ENCODE measurements around the gene TMEM232. TPM values are rescaled to one million over a fixed set of nuclear protein-coding genes. Genes with fewer than 3 reads are reported as not detected.

Gene TMEM232
- total and polyA plus RNA-seq, 2 experiments from 2014 or later: 1.3 to 1.9 TPM

- no peak for TF ChIP-seq ETS1 (IDR thresholded peaks at IDR 0.05)
- TF ChIP-seq POLR2AphosphoS5 (IDR thresholded peaks at IDR 0.05; ENCODE audit: low read depth): no peak
- no peak for TF ChIP-seq STAT1 (IDR thresholded peaks at IDR 0.05; ENCODE audit: unreplicated experiment)
- TF ChIP-seq EZH2 (IDR thresholded peaks at IDR 0.05; ENCODE audit: low read depth, unreplicated experiment): no peak
- TF ChIP-seq, protein P1, sequence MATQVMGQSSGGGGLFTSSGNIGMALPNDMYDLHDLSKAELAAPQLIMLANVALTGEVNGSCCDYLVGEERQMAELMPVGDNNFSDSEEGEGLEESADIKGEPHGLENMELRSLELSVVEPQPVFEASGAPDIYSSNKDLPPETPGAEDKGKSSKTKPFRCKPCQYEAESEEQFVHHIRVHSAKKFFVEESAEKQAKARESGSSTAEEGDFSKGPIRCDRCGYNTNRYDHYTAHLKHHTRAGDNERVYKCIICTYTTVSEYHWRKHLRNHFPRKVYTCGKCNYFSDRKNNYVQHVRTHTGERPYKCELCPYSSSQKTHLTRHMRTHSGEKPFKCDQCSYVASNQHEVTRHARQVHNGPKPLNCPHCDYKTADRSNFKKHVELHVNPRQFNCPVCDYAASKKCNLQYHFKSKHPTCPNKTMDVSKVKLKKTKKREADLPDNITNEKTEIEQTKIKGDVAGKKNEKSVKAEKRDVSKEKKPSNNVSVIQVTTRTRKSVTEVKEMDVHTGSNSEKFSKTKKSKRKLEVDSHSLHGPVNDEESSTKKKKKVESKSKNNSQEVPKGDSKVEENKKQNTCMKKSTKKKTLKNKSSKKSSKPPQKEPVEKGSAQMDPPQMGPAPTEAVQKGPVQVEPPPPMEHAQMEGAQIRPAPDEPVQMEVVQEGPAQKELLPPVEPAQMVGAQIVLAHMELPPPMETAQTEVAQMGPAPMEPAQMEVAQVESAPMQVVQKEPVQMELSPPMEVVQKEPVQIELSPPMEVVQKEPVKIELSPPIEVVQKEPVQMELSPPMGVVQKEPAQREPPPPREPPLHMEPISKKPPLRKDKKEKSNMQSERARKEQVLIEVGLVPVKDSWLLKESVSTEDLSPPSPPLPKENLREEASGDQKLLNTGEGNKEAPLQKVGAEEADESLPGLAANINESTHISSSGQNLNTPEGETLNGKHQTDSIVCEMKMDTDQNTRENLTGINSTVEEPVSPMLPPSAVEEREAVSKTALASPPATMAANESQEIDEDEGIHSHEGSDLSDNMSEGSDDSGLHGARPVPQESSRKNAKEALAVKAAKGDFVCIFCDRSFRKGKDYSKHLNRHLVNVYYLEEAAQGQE (IDR thresholded peaks at IDR 0.05; ENCODE audit: unreplicated experiment): no peak
- TF ChIP-seq ZNF331 (CRISPR knock-in tag; IDR thresholded peaks at IDR 0.05; ENCODE audit: low read depth): no peak
- no peak for TF ChIP-seq ZNF114 (CRISPR knock-in tag; IDR thresholded peaks at IDR 0.05)
- TF ChIP-seq NANOG (IDR thresholded peaks at IDR 0.05; ENCODE audit: borderline replicate concordance): no peak
- TF ChIP-seq CTCF (conservative IDR thresholded peaks at IDR 0.05; ENCODE audit: low read depth in 2 of 2): no peak
- TF ChIP-seq JUNB (IDR thresholded peaks at IDR 0.05; ENCODE audit: unreplicated experiment): no peak
These were observed 230.2 kb downstream of the TMEM232 start (continued) for GRCh38 chr5:110496276-110496675.

- Histone ChIP-seq H3K27ac (ENCODE audit: low read depth) (no peak overlapping the region), H3K79me2 (replicated peaks; ENCODE audit: insufficient read depth) (no peaks in the 10 kb centered on the region), H3F3A (replicated peaks; ENCODE audit: low read depth) (no peaks in the 10 kb centered on the region), H2AFZ (no peak overlapping the region), H4K20me1 (replicated peaks; ENCODE audit: insufficient read depth) (no peaks in the 10 kb centered on the region), H3K27me3 (ENCODE audit: insufficient read depth) (no peaks in the 10 kb centered on the region), H3K4me1 (ENCODE audit: insufficient read depth) (0 out of 2 replicates have a peak, but pooled peaks cover 2% of the 10 kb centered on the region), H3K4me3 (no peak overlapping the region), H3K9me2 (ENCODE audit: insufficient read depth) (no peaks in the 10 kb centered on the region), H3K36me3 (ENCODE audit: insufficient read depth) (no peaks in the 10 kb centered on the region), H3K4me2 (no peak overlapping the region)
- Mint-ChIP-seq H3K9me3 (peaks cover 3% of the 10 kb centered on the region; the same call in 2 of the 3 replicates), H3K36me3 (ENCODE audit: low read depth) (peaks cover 5% of the 10 kb centered on the region; the same call in 2 of the 3 replicates), H3K4me1 (peaks cover 7% of the 10 kb centered on the region), H3K4me3 (no peak overlapping the region), H3K27ac (no peak overlapping the region; the same call in 1 of the 2 replicates), H3K27me3 (ENCODE audit: insufficient read depth, low read depth, poor library complexity) (peaks cover 3% of the 10 kb centered on the region)
- TF ChIP-seq EZH2phosphoT487 (IDR thresholded peaks at IDR 0.05; ENCODE audit: unreplicated experiment) (no peak), ZNF114 (CRISPR knock-in tag; IDR thresholded peaks at IDR 0.05) (no peak), POLR2AphosphoS5 (IDR thresholded peaks at IDR 0.05; ENCODE audit: low read depth) (no peak), ZNF331 (CRISPR knock-in tag; IDR thresholded peaks at IDR 0.05; ENCODE audit: low read depth) (no peak), CTCF (conservative IDR thresholded peaks at IDR 0.05; ENCODE audit: low read depth in 2 of 2) (no peak), EZH2 (IDR thresholded peaks at IDR 0.05; ENCODE audit: low read depth, unreplicated experiment) (no peak), ETS1 (IDR thresholded peaks at IDR 0.05) (no peak), STAT1 (IDR thresholded peaks at IDR 0.05; ENCODE audit: unreplicated experiment) (no peak)
- ATAC-seq: no peak
- no peak for DNase-seq (ENCODE audit: low spot score)
These were observed 234.0 kb downstream of the TMEM232 start for GRCh38 chr5:110492446-110492845.
